SK-N-MC (cell line): Measurements from ENCODE around the gene SV2A.

Experiments
- EZH2 ChIP-seq: fragments of 200-600 bp; sonication (generic); IDR thresholded peaks from one replicate; pipeline ENCODE4 v1.6.1; 2017; ENCODE audit warnings: antibody characterized with exemption
- FOXP2 ChIP-seq: optimal IDR thresholded peaks from 2 replicates; pipeline ENCODE3; 2011; ENCODE audit warnings: mild to moderate bottlenecking, moderate library complexity; ENCODE audit not compliant: insufficient read depth; ENCODE audit errors: extremely low read length, control extremely low read depth
- POLR2AphosphoS5 ChIP-seq: IDR thresholded peaks from 2 replicates; pipeline ENCODE4 v1.6.1; 2012; ENCODE audit warnings: mild to moderate bottlenecking, low read depth, low read length, borderline replicate concordance

DNA sequence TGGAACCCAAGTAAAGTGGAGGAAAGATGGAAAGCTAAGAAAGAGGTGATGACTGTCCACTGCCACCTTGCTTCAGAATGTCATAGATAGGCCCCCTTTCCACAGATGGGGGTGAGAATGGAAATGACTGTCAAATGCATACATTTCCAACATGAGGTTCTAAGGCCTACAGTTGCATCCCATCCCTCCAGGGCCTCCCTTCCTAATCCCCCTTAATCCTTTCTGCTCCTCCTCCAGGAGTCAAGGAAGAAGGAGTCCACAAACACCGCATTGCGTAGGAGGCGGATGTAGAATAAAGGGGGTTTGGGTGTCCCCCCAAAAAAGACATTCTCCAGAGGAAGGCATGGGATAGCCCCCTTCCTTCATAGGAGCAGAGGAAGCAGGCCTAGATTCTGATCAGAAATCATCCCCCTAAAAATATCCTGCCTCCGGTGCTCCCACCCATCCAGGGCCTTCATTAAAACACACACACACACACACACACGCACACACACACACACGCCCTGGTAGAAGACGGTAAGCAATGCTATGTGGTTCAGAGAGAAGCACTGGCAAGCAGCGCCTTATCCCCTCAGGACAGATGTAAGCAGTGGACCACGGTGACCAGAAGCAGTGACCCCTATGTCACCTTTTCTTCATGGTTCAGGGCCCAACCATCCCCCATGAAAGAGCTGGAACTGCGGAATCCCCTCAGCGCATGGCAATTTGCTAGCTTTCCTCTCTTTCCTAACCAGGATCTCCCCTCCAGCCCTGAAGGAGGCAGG lies 2.0 kb downstream of the SV2A start:
- TF ChIP-seq EZH2 = no peak
- TF ChIP-seq POLR2AphosphoS5 = no peak
- no peak for TF ChIP-seq FOXP2
